ENCODE data around the gene ZYG11B. TPM values are rescaled to one million over a fixed set of nuclear protein-coding genes. Genes with fewer than 3 reads are reported as not detected.
A peak's percentile ranks its signal among the peaks of the same experiment; 100 is the strongest.

ZYG11B gene
- total RNA-seq, 1 experiment from 2014 or later: 16.2 TPM

DNA sequence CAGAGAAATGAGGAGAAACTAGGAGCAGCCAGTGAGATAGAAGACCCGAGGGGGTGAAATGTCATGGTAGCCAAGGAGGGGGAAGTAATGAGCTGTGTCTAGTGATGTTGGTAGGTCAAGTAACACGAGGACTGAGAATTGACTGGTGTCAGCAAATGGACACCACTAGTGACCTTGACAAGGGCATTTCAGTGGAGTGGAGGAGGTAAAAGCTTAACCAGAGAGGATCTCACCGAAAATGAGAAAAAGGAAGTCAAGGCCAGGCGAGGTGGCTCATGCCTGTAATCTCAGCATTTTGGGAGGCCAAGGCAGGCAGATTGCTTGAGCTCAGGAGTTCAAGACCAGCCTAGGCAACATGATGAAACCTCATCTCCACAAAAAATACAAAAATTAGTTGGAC, 3.0 kb upstream of the ZYG11B start:
- POLR2A ChIA-PET: interaction anchor here (1.3 kb wide), 1 partner anchor 20 kb away, joined by 4 read pairs; no protein-coding TSS in a partner anchor
- DNase-seq (ENCODE audit: unreplicated experiment): no peak
- CTCF ChIA-PET: interaction anchor here (0.8 to 1.7 kb wide), 2 partner anchors 11 to 24 kb away, joined by 3 to 4 read pairs; no protein-coding TSS in a partner anchor
- H3K27me3 Mint-ChIP-seq (ENCODE audit: insufficient read depth, unreplicated experiment): no peaks in the 10 kb centered on the region
- BruUV-seq (replicated peaks): no TSS peak
- H3K27ac Mint-ChIP-seq (ENCODE audit: low read depth, unreplicated experiment): no peak overlapping the region
- H3K36me3 Mint-ChIP-seq (ENCODE audit: insufficient read depth, unreplicated experiment): no peaks in the 10 kb centered on the region
- no peak overlapping the region for H3K4me3 Mint-ChIP-seq (ENCODE audit: unreplicated experiment)
- TF ChIP-seq CTCF (IDR thresholded peaks at IDR 0.05; ENCODE audit: unreplicated experiment): no peak
- no peaks in the 10 kb centered on the region for H3K9me3 Mint-ChIP-seq (ENCODE audit: unreplicated experiment)
- intact Hi-C loops (cut with micrococcal nuclease): no loop called here
- H3K4me1 Mint-ChIP-seq (ENCODE audit: insufficient read depth, unreplicated experiment): peaks cover 18% of the 10 kb centered on the region

DNA sequence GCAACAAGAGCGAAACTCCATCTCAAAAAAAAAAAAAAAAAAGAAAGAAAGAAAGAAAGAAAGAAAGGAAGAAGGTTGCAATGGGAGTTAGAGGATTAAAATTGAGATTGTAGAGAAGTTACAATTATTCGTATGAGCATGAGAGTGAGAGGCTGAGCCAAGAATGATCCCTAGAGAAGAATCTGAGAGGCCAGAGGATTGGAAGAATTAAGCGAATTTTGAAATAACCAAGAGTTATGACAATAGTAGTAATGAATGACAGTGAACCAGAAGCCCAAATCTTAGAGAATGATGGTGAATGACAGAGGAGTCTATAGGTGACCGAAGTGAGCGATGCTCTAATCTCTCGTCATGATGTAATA, 369 bp upstream of the ZYG11B start:
- Mint-ChIP-seq H3K36me3 (ENCODE audit: insufficient read depth, unreplicated experiment) (no peaks in the 10 kb centered on the region), H3K27me3 (ENCODE audit: insufficient read depth, unreplicated experiment) (no peaks in the 10 kb centered on the region), H3K27ac (ENCODE audit: low read depth, unreplicated experiment) (peak overlapping the region; percentile 96), H3K9me3 (ENCODE audit: unreplicated experiment) (no peaks in the 10 kb centered on the region), H3K4me3 (ENCODE audit: unreplicated experiment) (peak overlapping the region; percentile 97), H3K4me1 (ENCODE audit: insufficient read depth, unreplicated experiment) (peaks cover 25% of the 10 kb centered on the region)
- intact Hi-C loops (cut with micrococcal nuclease): no loop called here
- ChIA-PET POLR2A (interaction anchor here (0.5 to 2.5 kb wide), 9 partner anchors 10 to 470 kb away, joined by 3 to 22 read pairs (median 5); partner anchors contain the start of genes COA7 and TUT4), CTCF (interaction anchor here (0.9 kb wide), 1 partner anchor 22 kb away, joined by 7 read pairs; no protein-coding TSS in a partner anchor)
- DNase-seq (ENCODE audit: unreplicated experiment): no peak
- BruUV-seq (replicated peaks): no TSS peak
- no peak for TF ChIP-seq CTCF (IDR thresholded peaks at IDR 0.05; ENCODE audit: unreplicated experiment)

- peak overlapping the region; percentile 97 for H3K4me3 Mint-ChIP-seq (ENCODE audit: unreplicated experiment)
- ChIA-PET CTCF (interaction anchor here (0.8 to 1.3 kb wide), 5 partner anchors 13 to 195 kb away, joined by 3 to 5 read pairs (median 3); no protein-coding TSS in a partner anchor), POLR2A (interaction anchor here (0.6 to 2.5 kb wide), 15 partner anchors 10 to 308 kb away, joined by 3 to 22 read pairs (median 5); partner anchors contain the start of genes COA7 and TUT4)
- no peaks in the 10 kb centered on the region for H3K9me3 Mint-ChIP-seq (ENCODE audit: unreplicated experiment)
- no peaks in the 10 kb centered on the region for H3K36me3 Mint-ChIP-seq (ENCODE audit: insufficient read depth, unreplicated experiment)
- no peaks in the 10 kb centered on the region for H3K27me3 Mint-ChIP-seq (ENCODE audit: insufficient read depth, unreplicated experiment)
- peak overlapping the region; percentile 96 for H3K27ac Mint-ChIP-seq (ENCODE audit: low read depth, unreplicated experiment)
- H3K4me1 Mint-ChIP-seq (ENCODE audit: insufficient read depth, unreplicated experiment): peaks cover 25% of the 10 kb centered on the region
- peak; percentile 20 for DNase-seq (ENCODE audit: unreplicated experiment)
- TSS peak; percentile 50 for BruUV-seq (replicated peaks)
- TF ChIP-seq CTCF (IDR thresholded peaks at IDR 0.05; ENCODE audit: unreplicated experiment): no peak
- intact Hi-C loops (cut with micrococcal nuclease): no loop called here
Measured at GRCh38 chr1:52727114-52727586, 897 bp downstream of the ZYG11B start.

- H3K27me3 Mint-ChIP-seq (ENCODE audit: insufficient read depth, unreplicated experiment): no peaks in the 10 kb centered on the region
- POLR2A ChIA-PET: interaction anchor here (0.6 to 2.5 kb wide), 13 partner anchors 9 to 194 kb away, joined by 3 to 22 read pairs (median 5); partner anchors contain the start of genes COA7, ECHDC2 and TUT4
- no peaks in the 10 kb centered on the region for H3K9me3 Mint-ChIP-seq (ENCODE audit: unreplicated experiment)
- CTCF ChIA-PET: interaction anchor here (0.5 to 1.9 kb wide), 10 partner anchors 11 to 194 kb away, joined by 3 to 7 read pairs (median 4); no protein-coding TSS in a partner anchor
- H3K4me1 Mint-ChIP-seq (ENCODE audit: insufficient read depth, unreplicated experiment): peaks cover 25% of the 10 kb centered on the region
- DNase-seq (ENCODE audit: unreplicated experiment): no peak
- peak overlapping the region; percentile 6 for H3K27ac Mint-ChIP-seq (ENCODE audit: low read depth, unreplicated experiment)
- intact Hi-C loops (cut with micrococcal nuclease): no loop called here
- peak overlapping the region; percentile 97 for H3K4me3 Mint-ChIP-seq (ENCODE audit: unreplicated experiment)
- BruUV-seq (replicated peaks): no TSS peak
- H3K36me3 Mint-ChIP-seq (ENCODE audit: insufficient read depth, unreplicated experiment): no peaks in the 10 kb centered on the region
- TF ChIP-seq CTCF (IDR thresholded peaks at IDR 0.05; ENCODE audit: unreplicated experiment): no peak
Measured at GRCh38 chr1:52727956-52728656, 1.9 kb downstream of the ZYG11B start.
